Progenitor cell of endocrine pancreas (in vitro differentiated cells): ENCODE results near the gene TOMM7. TPM values are rescaled to one million over a fixed set of nuclear protein-coding genes. Genes with fewer than 3 reads are reported as not detected.
"Not testable (repeated sequence)": the region's sequence is repeated elsewhere in the genome, so short reads cannot be mapped to it uniquely, and the experiment has no call there.

Experiments used
- DNase-seq: peaks from one replicate; pipeline ENCODE4 v3.0.0; 2021; ENCODE audit warnings: low spot score; ENCODE audit not compliant: unreplicated experiment
- H3K27ac Mint-ChIP-seq: 2 replicates; pipeline ENCODE4 v1.8.0; 2021; ENCODE audit warnings: mild to moderate bottlenecking, moderate library complexity, mixed read lengths
- H3K27me3 Mint-ChIP-seq: 2 replicates; pipeline ENCODE4 v1.8.0; 2021; ENCODE audit warnings: mixed read lengths
- H3K36me3 Mint-ChIP-seq: 2 replicates; pipeline ENCODE4 v1.8.0; 2022; ENCODE audit warnings: mixed read lengths; ENCODE audit not compliant: insufficient read depth
- H3K4me1 Mint-ChIP-seq: 2 replicates; pipeline ENCODE4 v1.8.0; 2021; ENCODE audit warnings: low read depth, mixed read lengths
- H3K4me3 Mint-ChIP-seq: 2 replicates; pipeline ENCODE4 v1.8.0; 2021; ENCODE audit warnings: low read depth, mild to moderate bottlenecking, moderate library complexity, mixed read lengths
- H3K9me3 Mint-ChIP-seq: 2 replicates; pipeline ENCODE4 v1.8.0; 2021; ENCODE audit warnings: low read depth, mixed read lengths
- CTCF ChIP-seq: fragments of 200-600 bp; sonication (generic); IDR thresholded peaks from one replicate; pipeline ENCODE4 v1.5.0; 2021; ENCODE audit warnings: antibody characterized with exemption, mild to moderate bottlenecking; ENCODE audit not compliant: unreplicated experiment
- total RNA-seq: library from RNA; stranded (reverse); gene quantifications from 2 replicates; pipeline ENCODE4 v1.2.1, GENCODE V29; 2021

Gene TOMM7
- total RNA-seq, 1 donor from 2014 or later, result 139 TPM

- Mint-ChIP-seq H3K9me3 (no peaks in the 10 kb centered on the region), H3K4me3 (no peak overlapping the region), H3K27me3 (no peaks in the 10 kb centered on the region), H3K36me3 (no peaks in the 10 kb centered on the region), H3K4me1 (peaks cover 13% of the 10 kb centered on the region), H3K27ac (no peak overlapping the region)
- TF ChIP-seq CTCF, result no peak
- no peak for DNase-seq
These were observed 14.7 kb upstream of the TOMM7 start for GRCh38 chr7:22837308-22837707.

- not testable (repeated sequence) for DNase-seq, H3K4me3 Mint-ChIP-seq, H3K9me3 Mint-ChIP-seq, H3K36me3 Mint-ChIP-seq, H3K27ac Mint-ChIP-seq, H3K27me3 Mint-ChIP-seq
- peaks cover 12% of the 10 kb centered on the region for H3K4me1 Mint-ChIP-seq
These were observed 13.9 kb upstream of the TOMM7 start for GRCh38 chr7:22836506-22836905.

GRCh38 chr7:22833957-22834356 lies 11.3 kb upstream of the TOMM7 start:
- Mint-ChIP-seq H3K27ac (no peak overlapping the region), H3K9me3 (no peaks in the 10 kb centered on the region), H3K27me3 (no peaks in the 10 kb centered on the region), H3K4me1 (peaks cover 12% of the 10 kb centered on the region), H3K4me3 (no peak overlapping the region), H3K36me3 (no peaks in the 10 kb centered on the region)
- DNase-seq, result no peak
- no peak for TF ChIP-seq CTCF

GRCh38 chr7:22833113-22833855 lies 10.6 kb upstream of the TOMM7 start:
- TF ChIP-seq CTCF, result no peak
- H3K4me3 Mint-ChIP-seq, result no peak overlapping the region
- H3K9me3 Mint-ChIP-seq, result no peaks in the 10 kb centered on the region
- H3K27ac Mint-ChIP-seq, result no peak overlapping the region
- DNase-seq, result no peak
- no peaks in the 10 kb centered on the region for H3K36me3 Mint-ChIP-seq
- peaks cover 12% of the 10 kb centered on the region for H3K4me1 Mint-ChIP-seq
- no peaks in the 10 kb centered on the region for H3K27me3 Mint-ChIP-seq

GRCh38 chr7:22832401-22832800 lies 9.8 kb upstream of the TOMM7 start:
- DNase-seq, result no peak
- TF ChIP-seq CTCF, result no peak
- H3K9me3 Mint-ChIP-seq, result no peaks in the 10 kb centered on the region
- no peaks in the 10 kb centered on the region for H3K27me3 Mint-ChIP-seq
- H3K36me3 Mint-ChIP-seq, result no peaks in the 10 kb centered on the region
- peaks cover 12% of the 10 kb centered on the region for H3K4me1 Mint-ChIP-seq
- H3K27ac Mint-ChIP-seq, result no peak overlapping the region
- no peak overlapping the region for H3K4me3 Mint-ChIP-seq
